Esophagus muscularis mucosa (tissue), 4 donors: Measurements from ENCODE around the gene ZNF503.

Experiments
- EP300 ChIP-seq: sonication (generic); formaldehyde crosslinking; IDR thresholded peaks from one replicate; pipeline ENCODE4 v1.6.1; 2017; ENCODE audit warnings: antibody characterized with exemption
- POLR2A ChIP-seq: fragments of 450-650 bp; IDR thresholded peaks from one replicate; pipeline ENCODE4 v1.6.1; 2017; ENCODE audit warnings: antibody characterized with exemption, moderate library complexity, mild to moderate bottlenecking, low read depth
- POLR2AphosphoS5 ChIP-seq, 2 donors: sonication (generic); formaldehyde crosslinking; IDR thresholded peaks; one replicate each; pipeline ENCODE4 v1.6.1; 2017; ENCODE audit warnings: antibody characterized with exemption in 2 of 2
- TF ChIP-seq, protein P1 (sequence below), 3 experiments: fragments of 200-600 bp in 2 of 3; fragments of 450-650 bp in 1 of 3; sonication (generic) in 2 of 3; IDR thresholded peaks; one replicate each; pipeline ENCODE4 v1.5.1; 2017 to 2019; ENCODE audit warnings: antibody characterized with exemption in 3 of 3, mild to moderate bottlenecking in 2 of 3, moderate library complexity in 1 of 3

DNA sequence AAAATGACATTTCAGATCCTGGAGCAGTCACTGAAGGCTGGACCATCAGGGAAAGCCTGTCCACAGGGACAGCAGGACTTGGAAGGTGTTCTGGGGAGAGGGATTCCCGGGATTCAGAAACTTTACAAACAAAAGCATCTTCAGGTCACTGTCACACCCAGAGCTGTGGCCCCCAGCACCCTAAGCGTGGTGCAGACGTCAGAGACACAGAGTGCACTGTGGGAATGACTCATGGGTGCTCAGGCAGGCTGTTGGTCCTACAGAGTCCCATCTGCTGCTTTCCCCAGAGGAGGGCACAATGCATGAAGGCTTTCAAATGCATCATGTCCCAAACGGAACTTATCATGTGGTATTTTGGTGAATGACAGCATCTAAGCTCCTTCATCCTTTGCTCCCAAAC lies 16.7 kb upstream of the ZNF503 start:
- no peak for TF ChIP-seq EP300
- TF ChIP-seq, protein P1, sequence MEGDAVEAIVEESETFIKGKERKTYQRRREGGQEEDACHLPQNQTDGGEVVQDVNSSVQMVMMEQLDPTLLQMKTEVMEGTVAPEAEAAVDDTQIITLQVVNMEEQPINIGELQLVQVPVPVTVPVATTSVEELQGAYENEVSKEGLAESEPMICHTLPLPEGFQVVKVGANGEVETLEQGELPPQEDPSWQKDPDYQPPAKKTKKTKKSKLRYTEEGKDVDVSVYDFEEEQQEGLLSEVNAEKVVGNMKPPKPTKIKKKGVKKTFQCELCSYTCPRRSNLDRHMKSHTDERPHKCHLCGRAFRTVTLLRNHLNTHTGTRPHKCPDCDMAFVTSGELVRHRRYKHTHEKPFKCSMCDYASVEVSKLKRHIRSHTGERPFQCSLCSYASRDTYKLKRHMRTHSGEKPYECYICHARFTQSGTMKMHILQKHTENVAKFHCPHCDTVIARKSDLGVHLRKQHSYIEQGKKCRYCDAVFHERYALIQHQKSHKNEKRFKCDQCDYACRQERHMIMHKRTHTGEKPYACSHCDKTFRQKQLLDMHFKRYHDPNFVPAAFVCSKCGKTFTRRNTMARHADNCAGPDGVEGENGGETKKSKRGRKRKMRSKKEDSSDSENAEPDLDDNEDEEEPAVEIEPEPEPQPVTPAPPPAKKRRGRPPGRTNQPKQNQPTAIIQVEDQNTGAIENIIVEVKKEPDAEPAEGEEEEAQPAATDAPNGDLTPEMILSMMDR (IDR thresholded peaks at IDR 0.05), result no peak
- TF ChIP-seq POLR2AphosphoS5 (IDR thresholded peaks at IDR 0.05), result no peak
- TF ChIP-seq POLR2A, result no peak
